ENCODE measurements around the gene JAKMIP1.
"Not testable (repeated sequence)": the region's sequence is repeated elsewhere in the genome, so short reads cannot be mapped to it uniquely, and the experiment has no call there.

The JAKMIP1 gene

GRCh38 chr4:6141554-6141953 is 58.8 kb downstream of the JAKMIP1 start:
- no peak for DNase-seq
- Mint-ChIP-seq H3K9me3 (peaks cover 8% of the 10 kb centered on the region), H3K36me3 (ENCODE audit: low read depth) (no peaks in the 10 kb centered on the region), H3K27ac (no peak overlapping the region), H3K4me1 (ENCODE audit: low read depth) (no peaks in the 10 kb centered on the region), H3K4me3 (no peak overlapping the region), H3K27me3 (no peaks in the 10 kb centered on the region)

- H3K36me3 Mint-ChIP-seq (ENCODE audit: low read depth); H3K27me3 Mint-ChIP-seq; DNase-seq; H3K4me1 Mint-ChIP-seq (ENCODE audit: low read depth); H3K27ac Mint-ChIP-seq; H3K9me3 Mint-ChIP-seq; H3K4me3 Mint-ChIP-seq: not testable (repeated sequence)
These were observed 59.3 kb downstream of the JAKMIP1 start for GRCh38 chr4:6141021-6141420.

GRCh38 chr4:6137747-6138135 is 62.6 kb downstream of the JAKMIP1 start:
- Mint-ChIP-seq H3K9me3 (no peaks in the 10 kb centered on the region), H3K36me3 (ENCODE audit: low read depth) (no peaks in the 10 kb centered on the region), H3K27ac (no peak overlapping the region), H3K4me3 (no peak overlapping the region), H3K4me1 (ENCODE audit: low read depth) (peaks cover 7% of the 10 kb centered on the region), H3K27me3 (no peaks in the 10 kb centered on the region)
- no peak for DNase-seq

- DNase-seq, result no peak
- Mint-ChIP-seq H3K36me3 (ENCODE audit: low read depth) (no peaks in the 10 kb centered on the region), H3K9me3 (no peaks in the 10 kb centered on the region), H3K27ac (no peak overlapping the region), H3K4me1 (ENCODE audit: low read depth) (peaks cover 7% of the 10 kb centered on the region), H3K4me3 (no peak overlapping the region), H3K27me3 (no peaks in the 10 kb centered on the region)
These were observed 63.2 kb downstream of the JAKMIP1 start for GRCh38 chr4:6137027-6137746.

- peak; percentile 49 for DNase-seq
- Mint-ChIP-seq H3K27me3 (no peaks in the 10 kb centered on the region), H3K4me3 (no peak overlapping the region), H3K27ac (peak overlapping the region; percentile 26), H3K36me3 (ENCODE audit: low read depth) (no peaks in the 10 kb centered on the region), H3K4me1 (ENCODE audit: low read depth) (peaks cover 7% of the 10 kb centered on the region), H3K9me3 (no peaks in the 10 kb centered on the region)
These were observed 65.6 kb downstream of the JAKMIP1 start for GRCh38 chr4:6134612-6135220.

GRCh38 chr4:6132716-6133115 is 67.6 kb downstream of the JAKMIP1 start:
- Mint-ChIP-seq H3K4me3 (no peak overlapping the region), H3K27me3 (no peaks in the 10 kb centered on the region), H3K4me1 (ENCODE audit: low read depth) (peaks cover 7% of the 10 kb centered on the region), H3K27ac (no peak overlapping the region), H3K9me3 (no peaks in the 10 kb centered on the region), H3K36me3 (ENCODE audit: low read depth) (no peaks in the 10 kb centered on the region)
- no peak for DNase-seq

GRCh38 chr4:6128221-6128850 is 72.0 kb downstream of the JAKMIP1 start:
- no peaks in the 10 kb centered on the region for H3K27me3 Mint-ChIP-seq
- DNase-seq, result no peak
- H3K36me3 Mint-ChIP-seq (ENCODE audit: low read depth), result no peaks in the 10 kb centered on the region
- no peak overlapping the region for H3K27ac Mint-ChIP-seq
- no peaks in the 10 kb centered on the region for H3K4me1 Mint-ChIP-seq (ENCODE audit: low read depth)
- H3K4me3 Mint-ChIP-seq, result no peak overlapping the region
- no peaks in the 10 kb centered on the region for H3K9me3 Mint-ChIP-seq

- DNase-seq, result no peak
- H3K36me3 Mint-ChIP-seq (ENCODE audit: low read depth), result no peaks in the 10 kb centered on the region
- H3K27me3 Mint-ChIP-seq, result no peaks in the 10 kb centered on the region
- H3K27ac Mint-ChIP-seq, result no peak overlapping the region
- H3K4me1 Mint-ChIP-seq (ENCODE audit: low read depth), result no peaks in the 10 kb centered on the region
- no peaks in the 10 kb centered on the region for H3K9me3 Mint-ChIP-seq
- H3K4me3 Mint-ChIP-seq, result no peak overlapping the region
These were observed 73.2 kb downstream of the JAKMIP1 start for GRCh38 chr4:6126971-6127745.

GRCh38 chr4:6125103-6125651 is 75.2 kb downstream of the JAKMIP1 start:
- Mint-ChIP-seq H3K27ac (no peak overlapping the region), H3K36me3 (ENCODE audit: low read depth) (no peaks in the 10 kb centered on the region), H3K27me3 (no peaks in the 10 kb centered on the region), H3K4me1 (ENCODE audit: low read depth) (no peaks in the 10 kb centered on the region), H3K4me3 (no peak overlapping the region), H3K9me3 (no peaks in the 10 kb centered on the region)
- peak; percentile 15 for DNase-seq

GRCh38 chr4:6124386-6125102 is 75.8 kb downstream of the JAKMIP1 start:
- no peak overlapping the region for H3K27ac Mint-ChIP-seq
- DNase-seq, result no peak
- no peak overlapping the region for H3K4me3 Mint-ChIP-seq
- no peaks in the 10 kb centered on the region for H3K9me3 Mint-ChIP-seq
- no peaks in the 10 kb centered on the region for H3K4me1 Mint-ChIP-seq (ENCODE audit: low read depth)
- no peaks in the 10 kb centered on the region for H3K36me3 Mint-ChIP-seq (ENCODE audit: low read depth)
- no peaks in the 10 kb centered on the region for H3K27me3 Mint-ChIP-seq

- no peaks in the 10 kb centered on the region for H3K27me3 Mint-ChIP-seq
- no peaks in the 10 kb centered on the region for H3K4me1 Mint-ChIP-seq (ENCODE audit: low read depth)
- H3K27ac Mint-ChIP-seq, result no peak overlapping the region
- no peak overlapping the region for H3K4me3 Mint-ChIP-seq
- no peaks in the 10 kb centered on the region for H3K36me3 Mint-ChIP-seq (ENCODE audit: low read depth)
- H3K9me3 Mint-ChIP-seq, result no peaks in the 10 kb centered on the region
- DNase-seq, result no peak
These were observed 76.4 kb downstream of the JAKMIP1 start for GRCh38 chr4:6123976-6124375.

- Mint-ChIP-seq H3K4me3 (no peak overlapping the region), H3K9me3 (no peaks in the 10 kb centered on the region), H3K36me3 (ENCODE audit: low read depth) (no peaks in the 10 kb centered on the region), H3K4me1 (ENCODE audit: low read depth) (no peaks in the 10 kb centered on the region), H3K27ac (no peak overlapping the region), H3K27me3 (no peaks in the 10 kb centered on the region)
- DNase-seq, result no peak
These were observed 76.8 kb downstream of the JAKMIP1 start for GRCh38 chr4:6123541-6123940.

GRCh38 chr4:6123116-6123515 is 77.2 kb downstream of the JAKMIP1 start:
- no peaks in the 10 kb centered on the region for H3K4me1 Mint-ChIP-seq (ENCODE audit: low read depth)
- no peak overlapping the region for H3K4me3 Mint-ChIP-seq
- no peaks in the 10 kb centered on the region for H3K36me3 Mint-ChIP-seq (ENCODE audit: low read depth)
- H3K27me3 Mint-ChIP-seq, result no peaks in the 10 kb centered on the region
- DNase-seq, result no peak
- no peaks in the 10 kb centered on the region for H3K9me3 Mint-ChIP-seq
- no peak overlapping the region for H3K27ac Mint-ChIP-seq

GRCh38 chr4:6122496-6122895 is 77.9 kb downstream of the JAKMIP1 start:
- Mint-ChIP-seq H3K9me3 (no peaks in the 10 kb centered on the region), H3K4me3 (no peak overlapping the region), H3K4me1 (ENCODE audit: low read depth) (no peaks in the 10 kb centered on the region), H3K27me3 (no peaks in the 10 kb centered on the region), H3K27ac (no peak overlapping the region), H3K36me3 (ENCODE audit: low read depth) (no peaks in the 10 kb centered on the region)
- no peak for DNase-seq
